Measurements from ENCODE around the gene GMPR2. TPM values are rescaled to one million over a fixed set of nuclear protein-coding genes. Genes with fewer than 3 reads are reported as not detected.

The GMPR2 gene
- total and polyA plus RNA-seq, 2 of the 13 experiments (the other 11 are each of a cell fraction or from before 2014, with no cell fraction given) = 210 to 273 TPM

GRCh38 chr14:24252289-24253124 is 19.8 kb downstream of the GMPR2 start (continued):
- TF ChIP-seq ZNF362 (CRISPR knock-in tag; IDR thresholded peaks at IDR 0.05; ENCODE audit: borderline replicate concordance) = peak; percentile 10; the same call in 1 of the 2 replicates
- peak; percentile 40; the same call in 1 of the 2 replicates for TF ChIP-seq FOXJ3 (CRISPR knock-in tag; IDR thresholded peaks at IDR 0.05; ENCODE audit: borderline replicate concordance)
- TF ChIP-seq, protein P1, sequence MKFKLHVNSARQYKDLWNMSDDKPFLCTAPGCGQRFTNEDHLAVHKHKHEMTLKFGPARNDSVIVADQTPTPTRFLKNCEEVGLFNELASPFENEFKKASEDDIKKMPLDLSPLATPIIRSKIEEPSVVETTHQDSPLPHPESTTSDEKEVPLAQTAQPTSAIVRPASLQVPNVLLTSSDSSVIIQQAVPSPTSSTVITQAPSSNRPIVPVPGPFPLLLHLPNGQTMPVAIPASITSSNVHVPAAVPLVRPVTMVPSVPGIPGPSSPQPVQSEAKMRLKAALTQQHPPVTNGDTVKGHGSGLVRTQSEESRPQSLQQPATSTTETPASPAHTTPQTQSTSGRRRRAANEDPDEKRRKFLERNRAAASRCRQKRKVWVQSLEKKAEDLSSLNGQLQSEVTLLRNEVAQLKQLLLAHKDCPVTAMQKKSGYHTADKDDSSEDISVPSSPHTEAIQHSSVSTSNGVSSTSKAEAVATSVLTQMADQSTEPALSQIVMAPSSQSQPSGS (CRISPR knock-in tag; IDR thresholded peaks at IDR 0.05) = peak; percentile 50; the same call in 1 of the 2 replicates
- peak; percentile 73 for TF ChIP-seq MAZ (IDR thresholded peaks at IDR 0.05; ENCODE audit: borderline replicate concordance, low read depth, low read length)
- TF ChIP-seq MAZ (CRISPR knock-in tag; IDR thresholded peaks at IDR 0.05; ENCODE audit: low read depth) = no peak
- peak; percentile 82 for TF ChIP-seq HOXA3 (CRISPR knock-in tag; IDR thresholded peaks at IDR 0.05)
- TF ChIP-seq ZNF547 (CRISPR knock-in tag; IDR thresholded peaks at IDR 0.05) = 0 out of 2 replicates have a peak, but pooled peaks have one; percentile 13
- peak; percentile 85 for TF ChIP-seq SPEN (CRISPR knock-in tag; IDR thresholded peaks at IDR 0.05; ENCODE audit: low read depth)
- TF ChIP-seq PRPF4 (IDR thresholded peaks at IDR 0.05; ENCODE audit: low read depth, low read length, poor library complexity, severe bottlenecking) = no peak
- peak; percentile 70; the same call in 1 of the 2 replicates for TF ChIP-seq KLF6 (CRISPR knock-in tag; IDR thresholded peaks at IDR 0.05)
- no peak for TF ChIP-seq ZNF75D (CRISPR knock-in tag; IDR thresholded peaks at IDR 0.05; ENCODE audit: borderline replicate concordance)
- TF ChIP-seq, protein P2, sequence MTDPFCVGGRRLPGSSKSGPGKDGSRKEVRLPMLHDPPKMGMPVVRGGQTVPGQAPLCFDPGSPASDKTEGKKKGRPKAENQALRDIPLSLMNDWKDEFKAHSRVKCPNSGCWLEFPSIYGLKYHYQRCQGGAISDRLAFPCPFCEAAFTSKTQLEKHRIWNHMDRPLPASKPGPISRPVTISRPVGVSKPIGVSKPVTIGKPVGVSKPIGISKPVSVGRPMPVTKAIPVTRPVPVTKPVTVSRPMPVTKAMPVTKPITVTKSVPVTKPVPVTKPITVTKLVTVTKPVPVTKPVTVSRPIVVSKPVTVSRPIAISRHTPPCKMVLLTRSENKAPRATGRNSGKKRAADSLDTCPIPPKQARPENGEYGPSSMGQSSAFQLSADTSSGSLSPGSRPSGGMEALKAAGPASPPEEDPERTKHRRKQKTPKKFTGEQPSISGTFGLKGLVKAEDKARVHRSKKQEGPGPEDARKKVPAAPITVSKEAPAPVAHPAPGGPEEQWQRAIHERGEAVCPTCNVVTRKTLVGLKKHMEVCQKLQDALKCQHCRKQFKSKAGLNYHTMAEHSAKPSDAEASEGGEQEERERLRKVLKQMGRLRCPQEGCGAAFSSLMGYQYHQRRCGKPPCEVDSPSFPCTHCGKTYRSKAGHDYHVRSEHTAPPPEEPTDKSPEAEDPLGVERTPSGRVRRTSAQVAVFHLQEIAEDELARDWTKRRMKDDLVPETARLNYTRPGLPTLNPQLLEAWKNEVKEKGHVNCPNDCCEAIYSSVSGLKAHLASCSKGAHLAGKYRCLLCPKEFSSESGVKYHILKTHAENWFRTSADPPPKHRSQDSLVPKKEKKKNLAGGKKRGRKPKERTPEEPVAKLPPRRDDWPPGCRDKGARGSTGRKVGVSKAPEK (CRISPR knock-in tag; IDR thresholded peaks at IDR 0.05; ENCODE audit: borderline replicate concordance) = no peak
- TF ChIP-seq TRAFD1 (CRISPR knock-in tag; IDR thresholded peaks at IDR 0.05; ENCODE audit: borderline replicate concordance) = peak; percentile 79; the same call in 1 of the 2 replicates
- TF ChIP-seq FIP1L1 (IDR thresholded peaks at IDR 0.05; ENCODE audit: borderline replicate concordance, insufficient read depth, low read depth, low read length) = no peak
- TF ChIP-seq, protein P3, sequence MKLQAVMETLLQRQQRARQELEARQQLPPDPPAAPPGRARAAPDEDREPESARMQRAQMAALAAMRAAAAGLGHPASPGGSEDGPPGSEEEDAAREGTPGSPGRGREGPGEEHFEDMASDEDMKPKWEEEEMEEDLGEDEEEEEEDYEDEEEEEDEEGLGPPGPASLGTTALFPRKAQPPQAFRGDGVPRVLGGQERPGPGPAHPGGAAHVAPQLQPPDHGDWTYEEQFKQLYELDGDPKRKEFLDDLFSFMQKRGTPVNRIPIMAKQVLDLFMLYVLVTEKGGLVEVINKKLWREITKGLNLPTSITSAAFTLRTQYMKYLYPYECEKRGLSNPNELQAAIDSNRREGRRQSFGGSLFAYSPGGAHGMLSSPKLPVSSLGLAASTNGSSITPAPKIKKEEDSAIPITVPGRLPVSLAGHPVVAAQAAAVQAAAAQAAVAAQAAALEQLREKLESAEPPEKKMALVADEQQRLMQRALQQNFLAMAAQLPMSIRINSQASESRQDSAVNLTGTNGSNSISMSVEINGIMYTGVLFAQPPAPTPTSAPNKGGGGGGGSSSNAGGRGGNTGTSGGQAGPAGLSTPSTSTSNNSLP (IDR thresholded peaks at IDR 0.05; ENCODE audit: low read depth, low read length) = peak; percentile 55; the same call in 1 of the 2 replicates
- TF ChIP-seq SATB2 (CRISPR knock-in tag; IDR thresholded peaks at IDR 0.05) = no peak; the same call in 1 of the 2 replicates
- TF ChIP-seq ZFP41 (CRISPR knock-in tag; IDR thresholded peaks at IDR 0.05; ENCODE audit: borderline replicate concordance) = 0 out of 2 replicates have a peak, but pooled peaks have one; percentile 50
- 0 out of 2 replicates have a peak, but pooled peaks have one; percentile 8 for TF ChIP-seq ZNF354B (CRISPR knock-in tag; IDR thresholded peaks at IDR 0.05)
